Stimulated activated CD4-positive, alpha-beta T cell treated with anti-CD3 and anti-CD28 coated beads, Interleukin-4, amount 100 ng/mL, for 1 hour (primary cell): ENCODE results near the gene SVOPL.

ENCODE experiments used
- DNase-seq: peaks from one replicate; pipeline ENCODE4 v3.0.0-alpha.2; 2020

Gene SVOPL

GRCh38 chr7:138555684-138556083, 145.5 kb downstream of the SVOPL start:
- no peak for DNase-seq

GRCh38 chr7:138554674-138555073, 146.5 kb downstream of the SVOPL start:
- no peak for DNase-seq

- no peak for DNase-seq
Observed at GRCh38 chr7:138553805-138554204, 147.4 kb downstream of the SVOPL start.

- DNase-seq: no peak
Observed at GRCh38 chr7:138551102-138551501, 150.1 kb downstream of the SVOPL start.

GRCh38 chr7:138550337-138550736, 150.8 kb downstream of the SVOPL start:
- DNase-seq: no peak

GRCh38 chr7:138549082-138549481, 152.1 kb downstream of the SVOPL start:
- no peak for DNase-seq

- DNase-seq: no peak
Observed at GRCh38 chr7:138546829-138547228, 154.3 kb downstream of the SVOPL start.

- DNase-seq: no peak
Observed at GRCh38 chr7:138546064-138546619, 155.0 kb downstream of the SVOPL start.

- no peak for DNase-seq
Observed at GRCh38 chr7:138545123-138545522, 156.0 kb downstream of the SVOPL start.
